H9 (cell line): ENCODE results near the gene NDRG2. TPM values are rescaled to one million over a fixed set of nuclear protein-coding genes. Genes with fewer than 3 reads are reported as not detected.

Experiments used
- DNase-seq: peaks from one replicate; pipeline ENCODE4 v3.0.0-alpha.2; 2017
- H2AFZ ChIP-seq: one replicate; pipeline ENCODE4 v1.6.1; 2013; ENCODE audit warnings: mild to moderate bottlenecking, low read length, control low read depth, moderate library complexity
- H2AK5ac ChIP-seq: 2 replicates; pipeline ENCODE4 v1.6.1; 2013; ENCODE audit warnings: low read length, control low read depth, mixed read lengths; ENCODE audit not compliant: insufficient read length
- H2BK120ac ChIP-seq: one replicate; pipeline ENCODE4 v1.6.1; 2013; ENCODE audit warnings: low read depth, mild to moderate bottlenecking, low read length, control low read depth, inconsistent platforms; ENCODE audit not compliant: poor library complexity, severe bottlenecking
- H2BK12ac ChIP-seq: 2 replicates; pipeline ENCODE4 v1.6.1; 2013; ENCODE audit warnings: low read length, control low read depth, mixed read lengths, low read depth; ENCODE audit not compliant: insufficient read length
- H2BK15ac ChIP-seq: 2 replicates; pipeline ENCODE4 v1.6.1; 2013; ENCODE audit warnings: low read depth, low read length, control low read depth
- H2BK20ac ChIP-seq: one replicate; pipeline ENCODE4 v1.6.1; 2013; ENCODE audit warnings: low read depth, mild to moderate bottlenecking, low read length, control low read depth, inconsistent platforms; ENCODE audit not compliant: poor library complexity, severe bottlenecking
- H2BK5ac ChIP-seq: 2 replicates; pipeline ENCODE4 v1.6.1; 2013; ENCODE audit warnings: low read length, control low read depth, mixed read lengths; ENCODE audit not compliant: insufficient read length
- H3K14ac ChIP-seq: 2 replicates; pipeline ENCODE4 v1.6.1; 2013; ENCODE audit warnings: low read length, control low read depth; ENCODE audit not compliant: insufficient read depth
- H3K18ac ChIP-seq: 2 replicates; pipeline ENCODE4 v1.6.1; 2013; ENCODE audit warnings: low read depth, mild to moderate bottlenecking, mixed read lengths, low read length, control low read depth; ENCODE audit not compliant: insufficient read length
- H3K23ac ChIP-seq: 2 replicates; pipeline ENCODE4 v1.6.1; 2013; ENCODE audit warnings: low read length, control low read depth, mixed read lengths, low read depth; ENCODE audit not compliant: insufficient read length
- H3K23me2 ChIP-seq: 2 replicates; pipeline ENCODE4 v1.6.1; 2013; ENCODE audit warnings: low read depth, mild to moderate bottlenecking, mixed read lengths, low read length, control low read depth; ENCODE audit not compliant: insufficient read length, poor library complexity, severe bottlenecking
- H3K27ac ChIP-seq: 2 replicates; pipeline ENCODE4 v1.5.1; 2013; ENCODE audit warnings: low read length, control low read depth, mixed read lengths, low read depth; ENCODE audit not compliant: insufficient read length
- H3K27me3 ChIP-seq: 2 replicates; pipeline ENCODE4 v1.6.1; 2013; ENCODE audit warnings: low read length, control low read depth, inconsistent platforms; ENCODE audit not compliant: insufficient read depth
- H3K4ac ChIP-seq: 2 replicates; pipeline ENCODE4 v1.6.1; 2013; ENCODE audit warnings: low read depth, mild to moderate bottlenecking, control low read depth, inconsistent platforms, low read length, moderate library complexity
- H3K4me1 ChIP-seq: 2 replicates; pipeline ENCODE4 v1.6.1; 2013; ENCODE audit warnings: low read length, control low read depth, inconsistent platforms; ENCODE audit not compliant: insufficient read depth
- H3K4me2 ChIP-seq: 2 replicates; pipeline ENCODE4 v1.6.1; 2013; ENCODE audit warnings: low read length, control low read depth, mixed read lengths; ENCODE audit not compliant: insufficient read length, insufficient read depth
- H3K56ac ChIP-seq: 2 replicates; pipeline ENCODE4 v1.6.1; 2013; ENCODE audit warnings: low read depth, mild to moderate bottlenecking, mixed read lengths, low read length, control low read depth; ENCODE audit not compliant: insufficient read length
- H3K79me1 ChIP-seq: 2 replicates; pipeline ENCODE4 v1.6.1; 2013; ENCODE audit warnings: low read depth, mild to moderate bottlenecking, moderate library complexity, low read length, control low read depth, inconsistent platforms; ENCODE audit not compliant: insufficient read depth, poor library complexity, severe bottlenecking
- H3K79me2 ChIP-seq: 2 replicates; pipeline ENCODE4 v1.6.1; 2013; ENCODE audit warnings: low read length, control low read depth, inconsistent platforms; ENCODE audit not compliant: insufficient read depth
- H3K9ac ChIP-seq: 2 replicates; pipeline ENCODE4 v1.6.1; 2013; ENCODE audit warnings: low read length, control low read depth, mixed read lengths; ENCODE audit not compliant: insufficient read length; ENCODE audit errors: extremely low read depth
- H3K9me3 ChIP-seq: one replicate; pipeline ENCODE4 v1.6.1; 2013; ENCODE audit warnings: low read depth, low read length, inconsistent platforms; ENCODE audit not compliant: control insufficient read depth
- H3T11ph ChIP-seq: one replicate; pipeline ENCODE4 v1.6.1; 2013; ENCODE audit warnings: mild to moderate bottlenecking, low read length, control low read depth, inconsistent platforms
- H4K20me1 ChIP-seq: one replicate; pipeline ENCODE4 v1.6.1; 2013; ENCODE audit not compliant: control insufficient read depth, insufficient read length, insufficient read depth
- H4K5ac ChIP-seq: 2 replicates; pipeline ENCODE4 v1.6.1; 2013; ENCODE audit warnings: low read depth, mild to moderate bottlenecking, mixed read lengths, low read length, control low read depth; ENCODE audit not compliant: insufficient read length
- H4K8ac ChIP-seq: replicated peaks from 2 replicates; pipeline ENCODE4 v1.6.1; 2013; ENCODE audit warnings: low read length, control low read depth, mixed read lengths, low read depth; ENCODE audit not compliant: insufficient read length
- H4K91ac ChIP-seq: 2 replicates; pipeline ENCODE4 v1.6.1; 2013; ENCODE audit warnings: low read depth, mild to moderate bottlenecking, moderate library complexity, mixed read lengths, low read length, control low read depth; ENCODE audit not compliant: insufficient read length
- H3K27ac Mint-ChIP-seq, 3 experiments: 2 replicates in 2 of 3; 3 replicates in 1 of 3; pipeline ENCODE4 v1.8.0; 2020 to 2021; ENCODE audit warnings: mixed read lengths in 3 of 3, mild to moderate bottlenecking in 1 of 3, moderate library complexity in 1 of 3
- H3K27me3 Mint-ChIP-seq: 2 replicates; pipeline ENCODE4 v1.8.0; 2021; ENCODE audit warnings: low read depth, mild to moderate bottlenecking, moderate library complexity, mixed read lengths
- H3K36me3 Mint-ChIP-seq, 3 experiments: 2 replicates in 2 of 3; 3 replicates in 1 of 3; pipeline ENCODE4 v1.8.0; 2020 to 2021; ENCODE audit warnings: low read depth in 3 of 3, mixed read lengths in 3 of 3; ENCODE audit not compliant: insufficient read depth in 1 of 3
- H3K4me1 Mint-ChIP-seq, 2 experiments: 2 replicates each; pipeline ENCODE4 v1.8.0; 2020; ENCODE audit warnings: mixed read lengths in 2 of 2
- H3K4me3 Mint-ChIP-seq, 2 experiments: 2 replicates in 1 of 2; 3 replicates in 1 of 2; pipeline ENCODE4 v1.8.0; 2020 to 2021; ENCODE audit warnings: mild to moderate bottlenecking in 2 of 2, mixed read lengths in 2 of 2, moderate library complexity in 1 of 2
- H3K9me3 Mint-ChIP-seq, 2 experiments: 2 replicates in 1 of 2; 3 replicates in 1 of 2; pipeline ENCODE4 v1.8.0; 2020; ENCODE audit warnings: mild to moderate bottlenecking in 2 of 2, mixed read lengths in 2 of 2, moderate library complexity in 1 of 2
- CTCF ChIP-seq: fragments of 200-600 bp; sonication (generic); conservative IDR thresholded peaks from 3 replicates; pipeline ENCODE4 v1.8.0; 2021; ENCODE audit warnings: antibody characterized with exemption, mild to moderate bottlenecking
- WGBS: extraction: QIAGEN DNeasy Blood & Tissue Kit; methylation state at CpG from one replicate; pipeline ENCODE4 v1.1.7; 2013; ENCODE audit warnings: missing lambda C conversion rate, low lambda C conversion rate, mixed read lengths; ENCODE audit not compliant: insufficient read length; ENCODE audit errors: extremely low coverage; 5-methylcytosine and 5-hydroxymethylcytosine counted together
- total RNA-seq: library from RNA; stranded (reverse); gene quantifications from 2 replicates; pipeline ENCODE4 v1.2.1, GENCODE V29; 2021

Gene NDRG2
- total RNA-seq, 1 experiment from 2014 or later = 20.6 TPM

- Histone ChIP-seq H2BK120ac (no peak overlapping the region), H3K18ac (no peak overlapping the region), H3K27me3 (no peaks in the 10 kb centered on the region), H3K14ac (no peak overlapping the region), H4K20me1 (no peaks in the 10 kb centered on the region), H4K5ac (no peak overlapping the region), H2BK12ac (no peak overlapping the region), H2AK5ac (no peak overlapping the region), H3K9ac (no peak overlapping the region), H2AFZ (no peak overlapping the region), H2BK5ac (no peak overlapping the region), H3K9me3 (no peaks in the 10 kb centered on the region), H3K23me2 (no peaks in the 10 kb centered on the region), H3T11ph (no peak overlapping the region), H3K27ac (no peak overlapping the region), H2BK15ac (no peak overlapping the region), H3K79me2 (no peaks in the 10 kb centered on the region), H4K8ac (no peak overlapping the region), H4K91ac (no peak overlapping the region), H2BK20ac (no peak overlapping the region), H3K4me1 (no peaks in the 10 kb centered on the region; the same call in 1 of the 2 replicates), H3K4ac (no peak overlapping the region), H3K4me2 (no peak overlapping the region), H3K56ac (no peak overlapping the region), H3K23ac (no peak overlapping the region), H3K79me1 (no peaks in the 10 kb centered on the region)
- no peak overlapping the region for H3K4me3 Mint-ChIP-seq
- no peak overlapping the region for H3K27ac Mint-ChIP-seq
- H3K9me3 Mint-ChIP-seq = no peaks in the 10 kb centered on the region
- no peak for TF ChIP-seq CTCF
- H3K36me3 Mint-ChIP-seq = no peaks in the 10 kb centered on the region
- DNase-seq = no peak
- WGBS = no CpG with 5 or more reads among the region's 3 CpGs
- H3K4me1 Mint-ChIP-seq = peaks cover 15 to 20% of the 10 kb centered on the region in 2 experiments
- peaks cover 17% of the 10 kb centered on the region for H3K27me3 Mint-ChIP-seq
Observed at GRCh38 chr14:21063479-21063878, 38.6 kb upstream of the NDRG2 start.
